Activated T-cell treated with anti-CD3 and anti-CD28 coated beads, Interleukin-2, amount 50 U/mL, for 48 hours (primary cell): ENCODE measurements around the gene PPA1.
"Not testable (repeated sequence)": the region's sequence is repeated elsewhere in the genome, so short reads cannot be mapped to it uniquely, and the experiment has no call there.

ENCODE experiments used
- DNase-seq, 2 experiments: peaks; one replicate each; pipeline ENCODE4 v3.0.0-alpha.2; 2020

The PPA1 gene

DNA sequence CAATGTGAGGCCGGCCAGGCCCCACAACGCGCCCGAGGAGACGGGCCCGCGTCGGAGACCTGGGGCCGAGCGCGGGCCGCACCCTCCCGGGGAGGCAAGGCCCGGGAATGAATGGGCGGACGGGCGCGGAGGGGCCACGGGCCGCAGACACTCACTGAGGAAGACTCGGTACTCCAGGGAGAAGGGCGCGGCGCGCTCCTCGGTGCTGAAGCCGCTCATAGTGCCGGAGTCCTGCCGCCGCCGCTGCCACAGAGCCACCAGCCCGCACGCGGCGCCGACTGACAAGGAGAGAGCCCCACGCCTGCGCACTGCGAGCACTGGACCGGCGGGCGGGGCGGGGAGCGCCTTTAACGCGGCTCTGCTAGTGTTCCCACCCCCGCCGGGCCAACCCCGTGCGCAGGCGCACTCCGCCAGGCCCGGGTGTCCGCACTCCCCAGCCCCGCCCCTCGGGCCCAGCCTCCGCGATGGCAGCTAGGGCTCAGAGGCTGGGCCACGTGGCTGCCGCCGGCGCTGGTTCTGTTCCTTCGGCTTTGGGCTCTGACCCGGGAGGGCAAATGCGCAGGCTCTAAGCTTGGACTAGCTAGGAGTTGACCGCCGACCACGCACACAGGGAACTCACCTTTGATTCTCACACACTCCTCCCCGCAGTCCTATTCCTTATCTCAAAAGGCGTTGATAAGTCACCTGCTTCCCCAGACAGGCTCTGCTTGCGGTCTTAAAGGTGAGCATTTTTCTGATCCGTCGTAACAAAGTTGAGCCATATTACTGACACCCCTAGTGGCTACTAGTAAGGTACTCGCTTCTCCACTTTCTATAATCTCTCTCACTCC, at the start of gene PPA1:
Gene PPA1, minus strand, starts transcription at position 321 of the 830 bp plus-strand sequence. Its CDS starts 102 bp downstream, at position 219.
- DNase-seq: peak; percentile 99

DNA sequence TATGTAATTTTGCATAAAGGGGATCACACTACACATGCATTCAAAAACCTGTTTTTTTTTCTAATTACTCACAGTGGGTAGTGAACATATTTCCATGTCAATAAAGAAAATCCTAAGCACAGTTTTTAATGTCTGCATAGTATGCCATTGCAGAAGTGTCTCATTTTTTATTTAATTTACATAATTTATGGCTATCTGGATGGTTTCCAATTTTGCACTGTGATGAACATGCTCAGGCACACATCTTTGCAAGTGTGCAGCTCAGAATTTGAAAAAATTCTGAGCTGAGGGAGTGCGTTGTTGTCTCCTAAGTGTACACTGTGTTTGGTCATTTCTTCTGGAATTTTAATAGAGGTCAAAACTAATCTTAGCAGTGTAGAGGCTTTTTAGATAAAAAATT, 48.4 kb upstream of the PPA1 start:
- DNase-seq: no peak

DNA sequence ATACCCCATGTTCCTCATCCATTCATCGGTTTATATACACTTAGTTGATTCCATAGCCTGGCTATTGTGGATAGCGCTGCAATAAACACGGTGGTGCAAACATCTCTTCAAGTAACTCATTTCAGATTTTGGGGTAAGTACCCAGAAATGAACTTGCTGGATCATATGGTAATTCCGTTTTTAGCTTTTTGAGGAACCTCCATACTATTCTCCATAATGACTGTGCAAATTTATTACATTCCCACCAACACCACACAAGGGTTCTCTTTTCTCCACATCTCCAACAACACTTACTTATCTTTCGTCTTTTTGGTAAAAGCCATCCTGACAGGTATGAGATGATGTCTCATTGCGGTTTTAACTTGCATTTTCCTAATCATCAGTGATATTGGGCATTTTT, 46.9 kb upstream of the PPA1 start:
- DNase-seq: no peak

DNA sequence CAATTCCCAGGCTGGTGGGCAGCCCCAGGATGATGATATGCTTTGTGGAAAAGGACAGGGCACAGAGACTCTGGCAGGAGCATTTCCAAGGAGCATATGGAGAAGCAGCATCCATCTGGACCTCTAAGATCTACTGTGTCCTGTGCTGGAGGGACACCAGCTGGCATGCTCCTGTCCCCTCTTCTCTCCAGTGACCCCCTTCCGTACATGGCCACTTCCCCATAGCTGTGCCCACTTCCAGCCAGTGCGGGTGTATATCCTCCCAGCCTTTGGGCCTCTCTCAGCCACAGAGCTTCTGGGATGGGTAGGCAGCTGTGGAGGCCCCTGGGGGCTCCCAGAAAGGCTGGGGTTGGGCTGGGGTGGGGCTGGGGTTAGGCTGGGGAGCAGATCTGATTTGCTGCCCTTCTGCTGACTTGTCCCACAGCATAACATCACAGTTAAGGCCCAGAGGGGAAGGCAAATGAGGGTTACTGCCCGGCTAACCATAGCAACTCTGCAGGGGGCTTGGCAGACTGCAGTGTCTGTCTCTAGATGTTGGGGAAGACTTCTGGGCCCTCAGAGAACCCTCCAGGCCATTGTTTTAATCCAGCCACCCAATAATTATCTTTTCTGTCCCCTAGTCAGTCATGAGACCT, 44.3 kb upstream of the PPA1 start:
- no peak for DNase-seq

DNA sequence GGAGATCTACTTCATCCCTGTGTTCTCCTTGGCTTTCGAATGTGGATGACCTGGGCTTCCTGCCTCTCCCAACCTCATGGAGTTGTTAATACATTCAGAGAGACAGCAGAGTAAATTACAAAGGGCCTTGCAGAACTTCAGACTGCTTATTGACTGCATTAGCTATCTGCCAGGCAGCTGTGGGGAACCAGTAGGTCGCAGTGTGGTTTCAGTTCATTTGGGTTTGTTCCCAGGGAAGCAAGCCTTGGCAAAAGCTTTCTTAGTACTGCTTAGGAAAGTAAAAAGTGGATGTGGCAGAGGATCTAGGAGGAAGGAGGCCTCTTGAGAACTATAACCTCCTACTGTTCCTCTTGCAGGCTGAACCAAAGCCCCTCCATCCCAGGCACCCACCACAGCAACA, 41.4 kb upstream of the PPA1 start:
- DNase-seq: no peak

DNA sequence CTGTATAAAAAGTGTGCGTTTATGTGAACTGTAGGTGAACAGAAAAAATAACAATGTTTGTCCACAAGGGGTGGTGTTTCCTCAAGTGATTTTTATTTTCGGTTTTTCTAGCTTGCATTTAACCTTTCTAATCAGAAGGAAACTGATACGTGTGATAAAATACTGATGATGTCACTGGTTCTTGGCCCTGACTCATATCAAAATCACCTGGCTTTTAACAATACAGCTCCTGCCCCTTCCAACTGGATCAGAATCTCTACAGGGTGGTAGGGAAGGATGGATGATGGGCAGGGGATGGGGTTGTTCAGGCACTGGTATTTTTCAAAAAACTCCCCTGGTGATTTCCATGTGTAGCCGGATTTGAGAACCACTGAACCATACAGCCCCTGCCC, 39.7 kb upstream of the PPA1 start:
- DNase-seq: peak; percentile 37 to 41

DNA sequence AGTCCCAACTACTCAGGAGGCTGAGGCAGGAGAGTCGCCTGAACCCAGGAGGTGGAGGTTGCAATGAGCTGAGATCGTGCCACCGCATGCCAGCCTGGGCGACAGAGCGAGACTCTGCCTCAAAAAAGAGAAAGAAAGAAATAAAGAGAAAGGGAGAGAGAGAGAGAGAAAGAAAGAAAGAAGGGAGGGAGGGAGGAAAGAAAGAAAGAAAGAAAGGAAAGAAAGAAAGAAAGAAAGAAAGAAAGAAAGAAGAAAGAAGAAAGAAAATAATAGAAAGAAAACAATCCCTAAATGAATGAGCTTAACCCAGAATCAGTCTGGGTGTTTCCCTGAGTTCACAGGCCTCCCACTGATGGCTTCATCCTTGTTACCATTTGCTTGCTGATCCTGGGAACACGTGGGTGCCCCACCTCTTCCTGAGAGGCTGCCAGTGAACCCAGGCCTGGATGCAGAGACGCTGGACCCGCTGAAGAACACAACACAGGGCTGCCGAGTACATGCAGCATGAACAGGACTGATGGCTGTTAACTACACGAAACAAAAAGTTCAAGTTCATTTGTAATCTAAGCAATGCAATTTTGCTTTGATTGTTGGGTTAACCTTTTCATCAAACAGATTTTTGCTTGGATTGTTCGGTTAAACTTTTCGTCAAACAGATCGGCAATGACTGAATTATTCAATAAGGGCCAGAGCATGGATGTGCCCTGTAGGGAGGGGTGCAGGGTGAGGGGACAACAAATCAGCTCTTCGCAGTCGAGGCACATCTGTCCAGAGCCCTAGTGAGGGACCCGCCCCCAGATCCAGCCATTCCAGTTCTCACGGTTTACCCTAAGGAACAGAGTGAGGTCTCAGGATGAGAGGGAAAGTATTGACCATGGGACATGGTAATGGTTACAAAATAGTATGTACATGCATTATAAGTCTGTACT, 39.0 kb upstream of the PPA1 start:
- no peak for DNase-seq

DNA sequence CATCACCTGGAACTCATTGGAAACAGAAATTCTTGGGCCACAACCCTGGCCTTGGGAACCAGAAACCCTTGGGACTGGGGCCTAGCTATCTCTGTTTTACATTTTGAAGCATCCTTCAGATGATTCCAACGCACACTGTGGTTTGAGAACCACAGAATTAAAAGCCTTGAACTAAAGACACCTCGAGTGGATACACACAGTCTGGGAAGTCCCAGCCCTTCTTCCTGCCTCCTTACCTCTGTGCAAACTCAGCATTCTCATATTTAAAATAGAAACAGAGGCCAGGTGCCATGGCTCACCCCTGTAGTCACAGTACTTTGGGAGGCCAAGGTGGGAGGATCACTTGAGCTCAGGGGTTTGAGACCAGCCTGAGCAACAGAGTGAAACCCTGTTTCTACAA, 37.7 kb upstream of the PPA1 start:
- no peak for DNase-seq

DNA sequence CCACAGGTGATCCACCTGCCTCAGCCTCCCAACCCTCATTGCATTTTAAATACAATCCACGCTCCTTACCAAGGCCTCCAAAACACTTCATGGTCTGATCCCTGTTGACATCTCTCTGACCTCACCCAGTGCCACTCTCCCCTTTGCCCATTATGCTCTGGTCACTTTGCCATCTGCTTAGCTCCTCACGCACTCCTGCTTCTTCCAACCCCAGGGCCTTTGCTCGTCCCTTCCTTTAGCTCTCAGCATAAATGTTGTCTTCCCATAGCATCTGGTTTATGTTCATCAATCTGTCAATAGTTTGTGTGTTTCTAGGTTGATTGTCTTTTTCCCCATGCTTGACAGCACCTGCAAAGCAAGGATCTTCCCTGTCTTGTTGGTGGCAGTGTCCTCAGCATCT, 36.5 kb upstream of the PPA1 start:
- DNase-seq: no peak

DNA sequence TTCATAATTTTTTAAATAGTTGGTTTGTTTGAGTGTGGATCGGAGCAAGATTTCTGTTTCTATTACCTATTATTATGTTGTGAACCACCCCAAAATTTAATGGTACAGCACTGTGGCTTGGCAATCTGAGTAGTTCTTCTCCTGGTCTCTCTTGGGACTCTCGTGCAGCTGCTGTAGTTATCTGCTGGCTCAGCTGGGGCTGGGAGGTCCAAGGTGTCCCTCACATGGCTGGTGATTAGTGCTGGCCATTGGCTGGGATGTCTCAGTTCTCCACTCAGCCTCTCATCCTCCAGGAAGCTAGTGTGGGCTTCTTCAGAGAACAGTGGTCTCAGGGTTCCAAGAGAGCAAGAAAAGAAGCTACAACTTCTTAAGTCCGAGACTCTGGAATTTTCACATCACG, 35.1 kb upstream of the PPA1 start:
- no peak for DNase-seq

DNA sequence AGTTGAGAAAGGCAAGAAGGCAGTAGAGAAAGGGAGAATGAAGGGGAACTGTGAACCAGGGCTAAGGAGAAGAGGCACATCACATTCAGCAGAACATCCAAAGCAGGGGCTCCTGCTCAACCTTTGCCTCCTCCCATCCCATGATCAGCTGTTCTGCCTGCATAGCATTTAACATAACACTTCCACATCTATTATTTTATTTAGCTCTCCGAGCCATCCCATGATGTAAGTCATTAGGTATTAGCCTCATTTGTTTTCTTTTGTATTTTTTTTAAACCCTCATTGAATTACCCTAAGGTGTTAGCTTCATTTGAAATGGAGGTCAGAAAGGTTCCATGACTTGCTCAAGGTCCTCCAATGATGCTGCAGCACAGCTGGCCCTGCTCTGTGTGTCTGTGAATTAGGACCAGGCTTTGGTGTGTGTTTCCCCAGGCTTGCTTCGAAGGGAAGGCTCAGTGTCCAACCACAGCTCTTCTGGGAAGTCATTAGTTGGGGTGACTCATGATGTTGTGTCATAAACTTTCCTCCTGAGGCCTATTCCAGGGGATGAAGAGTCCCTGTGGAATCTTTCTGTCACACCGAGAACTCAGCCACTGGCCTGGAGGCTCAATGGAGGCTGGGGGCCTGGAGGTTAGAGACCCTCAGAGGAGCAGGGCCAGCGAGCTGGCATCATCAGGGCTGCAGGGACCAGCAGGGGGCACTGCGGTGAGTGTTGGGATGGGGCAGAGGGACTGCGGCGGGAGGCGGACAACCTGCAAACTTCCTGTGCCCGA, 34.1 kb upstream of the PPA1 start:
- peak; percentile 42 to 48 for DNase-seq

DNA sequence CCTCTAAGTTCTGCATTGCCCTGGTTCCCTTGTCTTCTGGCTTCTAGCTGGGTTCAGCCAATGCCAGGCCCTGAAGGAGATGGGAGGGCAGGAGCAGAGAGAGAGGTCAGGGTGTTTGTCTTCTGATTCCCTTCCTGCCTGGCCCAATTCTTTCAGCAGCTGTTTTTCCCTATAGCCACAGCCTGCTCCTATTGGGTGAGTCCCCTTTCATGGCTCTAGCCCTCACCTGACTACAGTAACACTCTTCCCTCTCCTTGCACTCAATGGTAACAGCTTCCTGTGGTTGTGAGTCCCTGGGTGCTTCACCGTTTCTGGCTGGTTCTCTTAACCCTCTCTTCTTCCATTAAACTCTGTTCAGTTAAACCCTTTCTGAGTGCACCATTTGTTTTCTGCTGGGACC, 33.5 kb upstream of the PPA1 start:
- DNase-seq: no peak

DNA sequence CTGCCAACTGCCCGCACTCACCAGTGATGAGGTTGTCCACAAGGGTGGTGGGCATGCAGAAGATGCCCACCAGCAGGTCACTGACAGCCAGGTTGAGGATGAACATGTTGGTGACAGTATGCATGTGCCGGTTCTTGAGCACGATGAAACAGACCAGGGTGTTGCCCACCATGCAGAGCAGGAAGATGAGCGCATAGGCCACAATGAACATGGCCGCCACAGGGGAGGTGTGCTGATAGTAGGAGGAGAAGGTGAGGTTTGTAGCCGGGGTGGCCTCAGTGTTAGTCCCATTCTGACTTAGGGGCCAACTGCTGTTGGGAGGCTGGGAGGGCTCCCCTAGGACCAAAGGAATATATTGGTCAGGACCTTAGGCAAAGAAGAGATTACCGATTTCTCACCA, 32.8 kb upstream of the PPA1 start:
- no peak for DNase-seq

DNA sequence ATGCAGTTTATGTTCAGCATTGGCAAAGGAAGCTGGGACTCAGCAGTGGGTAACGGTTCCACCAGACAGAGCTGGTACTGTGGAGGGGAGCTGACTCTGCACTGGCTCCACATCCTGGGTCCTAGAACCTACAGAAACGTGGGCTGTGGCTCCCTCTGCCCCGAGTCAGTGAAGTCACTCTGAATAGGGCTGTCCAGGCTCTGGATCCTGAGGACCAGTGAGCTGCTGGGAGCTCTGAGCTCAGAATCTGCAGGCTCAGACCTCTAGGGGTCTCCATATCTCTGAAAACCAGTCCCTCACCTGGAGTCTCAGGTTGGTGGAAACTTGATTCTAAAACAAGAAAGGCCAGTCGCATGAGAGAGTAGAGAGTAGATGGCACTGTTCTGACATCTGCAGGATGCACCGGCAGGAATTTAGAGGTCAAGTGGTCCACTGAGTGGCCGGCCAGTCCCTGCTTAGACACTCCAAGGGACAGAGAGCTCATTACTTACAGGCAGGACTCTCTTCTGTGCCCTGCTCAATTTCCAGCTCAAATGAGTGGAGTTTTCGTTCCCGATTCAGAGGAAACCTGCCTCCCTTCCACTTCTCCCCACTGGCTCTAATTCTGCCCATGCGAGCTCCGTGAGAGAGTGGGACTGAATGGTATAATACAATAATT, 31.9 kb upstream of the PPA1 start:
- no peak for DNase-seq

DNA sequence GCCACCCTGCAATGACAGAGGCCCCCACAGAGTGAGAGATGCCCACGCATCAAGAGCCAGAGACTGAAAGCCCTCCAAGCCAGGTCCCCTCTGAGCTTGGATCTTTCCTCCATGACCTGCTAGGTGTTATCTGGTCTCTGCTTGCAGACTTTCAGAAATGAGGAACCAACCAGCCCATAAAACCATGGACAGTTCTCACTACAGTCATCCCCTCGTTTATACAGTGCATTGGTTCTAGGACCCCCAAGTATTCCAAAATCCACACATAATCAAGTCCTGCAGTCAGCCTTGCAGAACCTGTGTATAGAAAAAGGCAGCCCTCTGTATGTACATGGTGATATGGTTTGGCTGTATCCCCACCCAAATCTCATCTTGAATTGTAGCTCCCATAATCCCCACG, 27.5 kb upstream of the PPA1 start:
- no peak for DNase-seq

DNA sequence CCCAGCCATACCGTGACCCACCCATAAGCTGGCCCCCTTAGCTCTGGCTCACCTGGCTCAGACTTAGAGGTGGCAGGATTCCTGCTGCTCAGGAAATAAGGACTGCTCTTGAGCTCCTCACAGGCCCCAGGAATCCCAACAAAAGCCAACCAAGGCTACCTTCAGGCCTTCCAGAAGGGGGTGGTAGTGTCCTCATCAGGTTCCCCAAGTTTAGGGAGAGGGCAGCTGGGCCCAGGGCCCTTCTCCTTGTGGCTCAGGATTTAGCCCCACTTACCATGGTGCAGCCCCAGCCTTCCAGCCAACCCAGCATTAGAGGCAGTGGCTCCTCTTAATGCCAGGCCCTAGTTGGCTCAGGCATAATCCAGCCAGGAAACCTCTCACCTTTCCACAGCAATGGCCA, 27.0 kb upstream of the PPA1 start:
- DNase-seq: no peak

DNA sequence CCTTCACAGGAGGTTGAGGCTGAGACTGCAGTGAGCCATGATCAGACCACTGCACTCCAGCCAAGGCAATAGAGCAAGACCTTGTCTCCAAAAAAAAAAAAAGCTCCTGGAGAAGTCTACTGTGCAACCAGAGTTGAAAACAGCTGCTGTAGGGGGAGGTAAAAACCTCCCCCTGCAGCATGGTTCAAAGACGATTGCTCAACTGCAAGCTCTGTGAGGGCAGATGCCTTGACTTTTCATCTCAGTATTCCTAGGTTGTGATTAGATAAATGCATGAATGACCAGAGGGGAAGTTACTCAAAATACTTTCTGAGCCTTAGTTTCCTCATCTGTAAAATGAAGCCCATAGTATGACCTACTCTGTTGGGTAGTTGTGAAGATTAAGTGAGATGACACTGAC, 25.0 kb upstream of the PPA1 start:
- DNase-seq: no peak

DNA sequence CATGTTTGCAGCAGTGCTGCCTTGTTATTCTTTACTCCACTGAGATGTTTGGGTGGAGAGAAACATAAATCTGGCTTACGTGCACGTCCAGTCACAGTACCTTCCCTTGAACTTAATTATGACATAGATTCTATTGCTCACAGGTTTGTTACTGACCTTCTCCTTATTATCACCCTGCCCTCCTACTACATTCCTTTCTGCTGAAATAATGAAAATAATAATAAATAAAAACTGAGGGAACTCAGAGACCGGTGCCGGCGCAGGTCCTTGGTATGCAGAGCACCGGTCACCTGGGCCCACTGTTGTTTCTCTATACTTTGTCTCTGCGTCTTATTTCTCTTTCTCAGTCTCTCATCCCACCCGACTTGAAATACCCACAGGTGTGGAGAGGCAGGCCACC, 24.6 kb upstream of the PPA1 start:
- not testable (repeated sequence) for DNase-seq

DNA sequence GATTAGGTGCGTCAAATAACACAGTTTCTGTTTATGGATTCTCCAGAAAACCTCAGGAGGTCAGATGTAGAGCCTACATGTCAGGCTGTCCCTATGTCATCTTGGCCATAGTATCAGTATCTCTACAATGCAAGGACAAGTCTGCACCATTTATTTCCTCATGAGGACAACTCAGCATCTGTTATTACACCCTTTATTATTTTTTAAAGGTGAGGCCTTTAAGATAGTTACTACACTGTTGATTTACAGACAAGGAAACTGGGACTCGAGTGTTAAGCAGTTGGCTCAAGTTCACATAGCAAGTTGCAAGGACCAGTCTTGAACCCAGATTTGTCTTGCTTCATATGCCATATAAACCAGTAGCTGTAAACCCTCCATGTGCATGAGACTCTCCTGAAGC, 23.2 kb upstream of the PPA1 start:
- DNase-seq: no peak

DNA sequence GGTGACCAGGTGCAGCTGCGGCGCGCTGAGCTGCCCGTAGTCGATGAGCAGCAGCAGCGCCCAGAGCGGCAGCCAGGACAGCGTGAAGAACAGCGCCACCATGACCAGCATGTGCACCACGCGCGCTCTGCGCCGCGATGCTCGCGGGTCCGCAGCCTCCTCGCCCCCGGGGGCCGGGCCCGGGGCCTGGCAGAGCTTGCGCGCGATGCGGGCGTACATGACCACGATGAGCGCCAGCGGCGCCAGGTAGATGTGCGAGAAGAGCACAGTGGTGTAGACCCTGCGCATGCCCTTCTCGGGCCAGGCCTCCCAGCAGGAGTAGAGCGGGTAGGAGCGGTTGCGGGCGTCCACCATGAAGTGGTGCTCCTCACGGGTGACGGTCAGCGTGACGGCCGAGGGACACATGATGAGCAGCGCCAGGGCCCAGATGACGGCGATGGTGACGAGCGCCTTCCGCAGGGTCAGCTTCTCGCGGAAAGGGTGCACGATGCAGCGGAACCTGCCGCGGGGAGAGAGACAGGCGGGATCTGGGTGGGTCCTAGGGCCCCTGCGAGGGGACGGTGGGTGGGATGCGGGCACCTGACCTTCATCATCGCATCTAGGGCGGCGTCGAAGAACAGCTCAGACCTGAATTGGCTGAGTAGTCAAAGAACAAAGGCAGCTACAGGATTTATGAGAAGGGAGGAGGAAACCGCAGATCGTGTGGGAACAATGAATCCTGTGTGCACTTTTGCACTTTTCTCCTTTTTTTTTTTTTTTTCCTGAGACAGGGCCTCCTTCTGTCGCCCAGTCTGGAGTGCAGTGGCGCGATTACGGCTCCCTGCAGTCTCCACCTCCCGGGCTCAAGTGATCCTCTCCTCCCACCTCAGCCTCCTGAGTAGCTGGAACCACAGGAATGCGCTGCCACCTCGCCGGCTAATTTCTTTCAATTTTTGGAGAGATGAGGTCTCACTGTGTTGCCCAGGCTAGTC, 22.4 kb upstream of the PPA1 start:
- DNase-seq: peak; percentile 34 to 44

DNA sequence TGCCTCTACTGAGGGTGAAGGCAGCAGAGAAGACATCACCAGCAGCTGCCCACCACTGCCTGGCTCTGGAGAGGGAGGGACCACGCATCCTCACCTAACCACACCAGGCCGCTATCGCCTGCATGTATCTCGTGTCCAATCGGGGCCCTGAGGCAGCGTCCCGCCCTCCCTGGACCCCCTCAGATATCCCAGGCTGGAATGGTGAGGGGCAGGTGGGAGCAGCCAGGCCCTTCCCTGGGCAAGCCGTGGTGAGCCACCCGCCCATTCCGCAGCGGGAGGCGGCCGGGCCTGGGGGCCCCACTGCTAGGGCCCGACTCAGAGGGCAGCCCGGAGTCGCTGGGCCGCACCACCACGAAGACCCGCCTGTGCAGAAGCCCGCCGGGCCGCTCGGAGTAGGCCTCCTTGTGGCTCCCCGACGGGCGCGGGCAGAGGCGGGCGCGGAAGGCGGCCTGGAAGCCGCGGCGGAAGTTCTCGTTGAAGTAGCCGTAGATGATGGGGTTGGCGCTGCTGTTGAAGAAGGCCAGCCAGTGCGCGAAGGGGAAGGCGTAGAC, 21.6 kb upstream of the PPA1 start:
- DNase-seq: no peak
